ENCODE results near the gene LSM14A.

- TF ChIP-seq POLR2A (IDR thresholded peaks at IDR 0.05) (no peak), CTCF (IDR thresholded peaks at IDR 0.05) (no peak)
These were observed 91.5 kb downstream of the LSM14A start for GRCh38 chr19:34263745-34264237.

Data from Peyer's patch (tissue), 4 donors.